ENCODE data around the gene ADCY1. TPM values are rescaled to one million over a fixed set of nuclear protein-coding genes. Genes with fewer than 3 reads are reported as not detected.

ADCY1 gene
- total RNA-seq, 1 donor from 2014 or later = 19.0 TPM

DNA sequence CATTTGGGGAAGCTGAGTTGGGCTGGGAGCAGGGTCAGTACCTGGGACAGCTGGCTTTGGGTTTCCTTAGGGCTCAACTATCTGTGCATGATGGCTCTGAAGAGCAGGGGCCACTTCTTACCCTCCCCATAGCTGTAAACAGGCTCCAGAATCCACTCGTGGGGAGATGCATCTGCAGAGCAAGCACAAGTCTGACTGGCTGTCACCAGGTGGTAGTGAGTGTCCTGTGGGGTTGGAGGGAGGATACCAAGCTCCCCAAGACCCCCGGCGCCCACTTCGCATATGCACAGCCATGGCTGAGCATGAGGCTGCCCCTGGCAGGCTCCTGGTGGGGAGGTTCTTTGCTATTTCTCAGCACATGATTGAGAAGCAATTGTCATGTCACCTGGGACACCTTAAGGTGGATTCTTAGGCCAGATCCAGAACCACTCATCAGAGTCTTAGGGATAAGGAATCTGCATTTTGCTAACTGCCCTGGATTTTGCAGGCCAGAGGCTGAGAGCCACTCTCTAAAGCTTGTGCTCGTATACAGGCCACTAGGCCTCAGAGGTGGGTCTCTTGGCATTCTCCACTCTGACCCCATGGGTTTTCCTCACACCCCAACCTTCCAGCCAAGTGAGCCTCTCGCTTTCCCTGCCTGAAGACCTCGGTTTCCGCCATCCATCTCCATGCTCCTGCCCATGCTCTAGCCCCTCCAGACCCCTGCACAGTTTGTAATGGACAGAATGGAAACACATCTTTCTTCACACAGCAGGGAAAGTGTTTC lies 53.7 kb downstream of the ADCY1 start:
- H3K9me3 Mint-ChIP-seq = no peaks in the 10 kb centered on the region

DNA sequence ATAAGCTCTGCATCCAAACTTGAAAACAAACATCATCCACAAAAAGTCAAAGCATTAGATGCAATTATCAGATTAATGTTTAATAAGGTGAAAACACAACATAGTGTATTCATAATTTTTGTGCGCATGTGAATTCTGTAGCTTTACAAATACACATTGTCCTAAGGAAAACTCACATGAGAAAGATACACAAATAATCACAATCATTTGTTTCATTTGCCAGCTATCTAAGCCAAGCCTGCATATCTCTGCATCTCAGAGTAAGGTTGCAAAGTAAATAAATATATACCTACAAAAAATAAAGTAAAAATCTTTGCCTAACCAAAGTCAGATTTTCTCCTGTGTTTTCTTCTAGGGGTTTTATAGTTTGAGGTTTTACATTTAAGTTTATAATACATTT lies 57.4 kb downstream of the ADCY1 start:
- Mint-ChIP-seq H3K27me3 (no peaks in the 10 kb centered on the region), H3K4me1 (ENCODE audit: unreplicated experiment) (no peaks in the 10 kb centered on the region), H3K36me3 (no peaks in the 10 kb centered on the region), H3K4me3 (no peak overlapping the region), H3K9me3 (no peaks in the 10 kb centered on the region), H3K27ac (no peak overlapping the region)
- no peak for TF ChIP-seq CTCF (conservative IDR thresholded peaks at IDR 0.05)
- no peak for DNase-seq (ENCODE audit: extremely low spot score, unreplicated experiment)

More for the DNA sequence above, 53.7 kb downstream of the ADCY1 start:
- Mint-ChIP-seq H3K4me3 (no peak overlapping the region), H3K36me3 (no peaks in the 10 kb centered on the region), H3K4me1 (ENCODE audit: unreplicated experiment) (no peaks in the 10 kb centered on the region), H3K27ac (no peak overlapping the region), H3K27me3 (no peaks in the 10 kb centered on the region)
- no peak for DNase-seq (ENCODE audit: extremely low spot score, unreplicated experiment)
- no peak for TF ChIP-seq CTCF (conservative IDR thresholded peaks at IDR 0.05)

GRCh38 chr7:45636733-45637132 lies 62.6 kb downstream of the ADCY1 start:
- Mint-ChIP-seq H3K27me3 (no peaks in the 10 kb centered on the region), H3K27ac (no peak overlapping the region), H3K9me3 (no peaks in the 10 kb centered on the region), H3K4me1 (ENCODE audit: unreplicated experiment) (no peaks in the 10 kb centered on the region), H3K4me3 (no peak overlapping the region), H3K36me3 (no peaks in the 10 kb centered on the region)
- no peak for TF ChIP-seq CTCF (conservative IDR thresholded peaks at IDR 0.05)
- no peak for DNase-seq (ENCODE audit: extremely low spot score, unreplicated experiment)

GRCh38 chr7:45638916-45639315 lies 64.7 kb downstream of the ADCY1 start:
- Mint-ChIP-seq H3K27ac (peak overlapping the region; percentile 38), H3K9me3 (no peaks in the 10 kb centered on the region), H3K4me3 (no peak overlapping the region), H3K36me3 (no peaks in the 10 kb centered on the region), H3K27me3 (no peaks in the 10 kb centered on the region), H3K4me1 (ENCODE audit: unreplicated experiment) (no peaks in the 10 kb centered on the region)
- no peak for TF ChIP-seq CTCF (conservative IDR thresholded peaks at IDR 0.05)
- DNase-seq (ENCODE audit: extremely low spot score, unreplicated experiment) = no peak

DNA sequence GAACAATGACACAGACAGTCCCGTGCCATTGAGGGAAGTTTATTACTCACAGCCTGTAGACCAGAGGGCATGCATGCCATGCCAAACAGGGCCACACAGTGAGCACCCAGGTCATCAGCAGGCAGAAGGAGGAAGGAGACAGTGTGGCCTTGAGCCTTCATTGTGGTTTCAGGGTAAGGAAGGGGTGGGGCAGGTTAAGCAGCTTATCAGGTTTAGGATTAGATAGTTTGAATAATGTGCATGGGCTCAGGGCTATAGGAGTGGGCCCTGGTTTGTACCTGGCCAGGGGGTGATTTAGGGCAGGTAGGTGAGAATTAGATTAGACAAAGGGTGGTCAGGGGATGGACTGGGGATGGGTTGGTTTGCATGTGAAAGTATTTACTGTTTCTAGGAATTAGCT lies 67.9 kb downstream of the ADCY1 start:
- TF ChIP-seq CTCF (conservative IDR thresholded peaks at IDR 0.05) = no peak
- Mint-ChIP-seq H3K9me3 (no peaks in the 10 kb centered on the region), H3K27ac (no peak overlapping the region), H3K4me3 (no peak overlapping the region), H3K36me3 (no peaks in the 10 kb centered on the region), H3K4me1 (ENCODE audit: unreplicated experiment) (no peaks in the 10 kb centered on the region), H3K27me3 (no peaks in the 10 kb centered on the region)
- no peak for DNase-seq (ENCODE audit: extremely low spot score, unreplicated experiment)
